Lower leg skin (tissue), 4 donors: ENCODE measurements around the gene PALLD. TPM values are rescaled to one million over a fixed set of nuclear protein-coding genes. Genes with fewer than 3 reads are reported as not detected.

Source experiments
- DNase-seq, 2 donors: peaks; one replicate each; pipeline ENCODE4 v3.0.0-alpha.2; 2019; ENCODE audit warnings: low spot score in 2 of 2
- H3K4me3 ChIP-seq: fragments of 200-600 bp; sonication (generic); 2 replicates; pipeline ENCODE4 v1.5.1; 2017; ENCODE audit warnings: mild to moderate bottlenecking, low read depth; ENCODE audit not compliant: poor library complexity, severe bottlenecking
- POLR2A ChIP-seq, 2 donors: fragments of 450-650 bp; IDR thresholded peaks; one replicate each; pipeline ENCODE4 v1.6.1; 2016 to 2017; ENCODE audit warnings: antibody characterized with exemption in 2 of 2, mild to moderate bottlenecking in 1 of 2, moderate library complexity in 1 of 2
- WGBS, 2 donors: methylation state at CpG; one replicate each; pipeline ENCODE4 v1.1.5; 2018; 5-methylcytosine and 5-hydroxymethylcytosine counted together
- intact Hi-C: fragments of 100-400 bp; cut with DNase I; formaldehyde crosslinking; loops from one replicate; pipeline ENCODE4 v1.15.0; 2023; ENCODE audit warnings: low total_unique reads
- total RNA-seq, 4 donors: library from RNA; depleted of rRNA; stranded (reverse); fragments of >200 nt; gene quantifications; one replicate each; pipeline ENCODE4 v1.1.0, GENCODE V29; 2016
- TF ChIP-seq, protein P1 (sequence below), 3 donors: fragments of 450-650 bp; IDR thresholded peaks; one replicate each; pipeline ENCODE4 v1.5.1; 2016; ENCODE audit warnings: antibody characterized with exemption in 3 of 3, mild to moderate bottlenecking in 3 of 3, moderate library complexity in 2 of 3

Gene PALLD
- total RNA-seq, 4 donors from 2014 or later: 46.1 to 103 (median 77.6) TPM

DNA sequence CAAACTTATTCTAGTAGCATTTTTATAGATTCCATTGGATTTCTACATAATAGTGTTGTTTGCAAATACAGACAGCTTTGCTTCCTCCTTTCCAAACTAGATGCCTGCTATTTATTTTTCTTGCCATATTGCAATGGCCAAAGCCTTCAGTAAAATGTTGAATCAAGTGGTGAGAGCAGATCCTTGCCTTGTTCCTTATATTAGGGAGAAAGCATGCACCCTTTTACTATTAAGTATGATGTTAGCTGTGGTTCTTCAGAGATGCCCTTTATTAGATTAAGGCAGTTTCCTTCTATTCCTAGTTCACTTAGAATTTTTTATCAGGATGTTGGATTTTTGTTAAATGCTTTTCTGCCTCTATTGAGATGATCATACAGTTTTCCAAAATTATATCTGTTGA lies 279.5 kb downstream of the PALLD start:
- intact Hi-C loops: no loop called here
- no peak for TF ChIP-seq POLR2A (IDR thresholded peaks at IDR 0.05)
- TF ChIP-seq, protein P1, sequence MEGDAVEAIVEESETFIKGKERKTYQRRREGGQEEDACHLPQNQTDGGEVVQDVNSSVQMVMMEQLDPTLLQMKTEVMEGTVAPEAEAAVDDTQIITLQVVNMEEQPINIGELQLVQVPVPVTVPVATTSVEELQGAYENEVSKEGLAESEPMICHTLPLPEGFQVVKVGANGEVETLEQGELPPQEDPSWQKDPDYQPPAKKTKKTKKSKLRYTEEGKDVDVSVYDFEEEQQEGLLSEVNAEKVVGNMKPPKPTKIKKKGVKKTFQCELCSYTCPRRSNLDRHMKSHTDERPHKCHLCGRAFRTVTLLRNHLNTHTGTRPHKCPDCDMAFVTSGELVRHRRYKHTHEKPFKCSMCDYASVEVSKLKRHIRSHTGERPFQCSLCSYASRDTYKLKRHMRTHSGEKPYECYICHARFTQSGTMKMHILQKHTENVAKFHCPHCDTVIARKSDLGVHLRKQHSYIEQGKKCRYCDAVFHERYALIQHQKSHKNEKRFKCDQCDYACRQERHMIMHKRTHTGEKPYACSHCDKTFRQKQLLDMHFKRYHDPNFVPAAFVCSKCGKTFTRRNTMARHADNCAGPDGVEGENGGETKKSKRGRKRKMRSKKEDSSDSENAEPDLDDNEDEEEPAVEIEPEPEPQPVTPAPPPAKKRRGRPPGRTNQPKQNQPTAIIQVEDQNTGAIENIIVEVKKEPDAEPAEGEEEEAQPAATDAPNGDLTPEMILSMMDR (IDR thresholded peaks at IDR 0.05): no peak
- H3K4me3 ChIP-seq: no peak overlapping the region
- no peak for DNase-seq

DNA sequence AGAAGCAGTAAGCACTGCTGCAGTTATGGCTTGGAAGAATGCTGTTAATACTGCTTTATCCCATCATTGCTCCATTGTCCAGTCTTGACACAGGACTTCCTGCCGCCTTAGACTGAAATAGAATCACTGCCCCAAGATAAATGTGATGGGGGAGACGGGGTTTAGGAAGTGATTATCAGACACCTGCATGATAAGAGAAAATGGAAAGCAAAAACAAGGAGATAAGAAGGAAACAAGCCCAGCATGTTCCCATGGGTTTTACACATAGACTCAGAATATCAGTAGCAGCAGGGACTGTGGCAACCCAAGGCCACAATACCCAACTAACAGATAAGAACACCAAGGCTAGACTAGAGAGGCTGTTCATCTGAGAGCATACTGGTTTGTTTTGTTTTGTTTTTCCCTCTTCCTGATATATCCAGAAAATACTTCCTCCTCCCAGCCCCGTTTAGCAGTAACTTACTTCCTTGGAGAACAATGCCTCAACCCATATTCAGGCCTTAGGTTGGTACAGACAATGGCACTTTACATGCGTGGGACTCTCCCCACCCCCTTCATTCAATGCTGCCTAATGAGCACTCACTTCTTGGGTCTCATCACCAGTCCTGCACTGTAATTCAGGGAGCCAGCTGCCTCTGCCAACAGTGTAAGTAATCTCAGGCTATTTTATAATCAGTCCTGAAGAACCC lies 280.6 kb downstream of the PALLD start:
- DNase-seq: no peak
- H3K4me3 ChIP-seq: no peak overlapping the region
- whole genome bisulfite sequencing, 2 donors: 68% methylated on average over 4 of the region's 4 CpGs
- no peak for TF ChIP-seq POLR2A (IDR thresholded peaks at IDR 0.05)
- TF ChIP-seq, protein P1 (IDR thresholded peaks at IDR 0.05): no peak
- intact Hi-C loops: no loop called here

DNA sequence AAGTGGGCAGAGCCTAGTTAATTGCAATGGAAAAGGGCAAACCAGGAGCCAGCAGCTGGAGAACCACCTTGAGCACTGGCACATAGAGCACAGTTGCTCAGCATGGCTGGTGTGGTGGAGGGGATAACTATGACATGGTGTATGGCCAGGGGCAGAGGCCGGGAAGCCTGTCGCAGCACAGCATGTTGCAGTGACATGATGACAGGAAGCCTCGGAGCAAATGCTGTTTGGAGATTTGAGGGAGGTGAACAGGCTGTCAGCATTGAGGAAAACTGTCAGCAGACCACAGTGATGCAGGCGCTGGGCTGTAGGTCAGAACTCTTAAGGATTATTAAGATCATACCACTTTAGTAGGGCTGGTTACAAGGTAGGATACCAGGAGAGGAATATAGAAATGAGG lies 284.5 kb downstream of the PALLD start:
- TF ChIP-seq, protein P1 (IDR thresholded peaks at IDR 0.05): no peak
- no peak for TF ChIP-seq POLR2A (IDR thresholded peaks at IDR 0.05)

DNA sequence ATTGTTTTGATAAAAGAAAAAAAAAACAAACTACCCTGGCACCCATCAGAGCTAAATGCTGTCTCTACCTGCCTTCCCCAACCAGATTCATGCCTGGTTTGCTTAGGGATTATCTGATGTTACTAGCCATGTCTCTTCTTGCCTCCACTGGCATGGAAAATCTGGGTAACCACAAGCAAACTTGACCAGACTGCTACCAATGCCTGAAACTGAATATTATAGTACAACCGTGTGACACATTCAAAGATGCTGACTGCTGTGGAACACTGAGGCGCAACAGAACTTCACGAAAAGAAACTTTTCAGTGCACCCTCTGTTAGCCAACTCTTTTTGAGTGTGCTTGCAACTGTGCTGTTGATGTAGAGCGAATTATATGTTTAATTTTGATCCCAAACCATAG lies 285.1 kb downstream of the PALLD start:
- H3K4me3 ChIP-seq: no peak overlapping the region
- TF ChIP-seq POLR2A (IDR thresholded peaks at IDR 0.05): no peak
- WGBS, 2 donors: 42 to 54% methylated on average over 4 of the region's 4 CpGs
- DNase-seq: no peak
- intact Hi-C loops: no loop called here

More for the DNA sequence above, 284.5 kb downstream of the PALLD start:
- intact Hi-C loops: no loop called here
- H3K4me3 ChIP-seq: no peak overlapping the region
- 65 to 68% methylated on average over 4 of the region's 4 CpGs for WGBS, 2 donors
- no peak for DNase-seq

DNA sequence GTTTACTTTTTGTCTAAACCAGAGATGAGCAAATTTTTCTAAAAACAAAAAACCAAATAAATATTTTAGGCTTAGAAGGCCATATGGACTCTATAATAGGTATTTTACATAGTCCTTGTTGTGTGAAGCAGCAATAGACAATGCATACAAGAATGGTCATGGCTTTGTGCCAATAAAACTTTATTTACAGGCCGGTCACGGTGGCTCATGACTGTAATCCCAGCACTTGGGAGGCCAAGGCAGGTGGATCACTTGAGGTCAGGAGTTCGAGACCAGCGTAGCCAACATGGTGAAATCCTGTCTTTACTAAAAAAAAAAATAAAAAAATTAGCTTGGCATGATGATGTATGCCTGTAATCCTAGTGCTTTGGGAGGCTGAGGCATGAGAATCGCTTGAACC lies 285.6 kb downstream of the PALLD start:
- no peak for TF ChIP-seq POLR2A (IDR thresholded peaks at IDR 0.05)
- TF ChIP-seq, protein P1 (IDR thresholded peaks at IDR 0.05): no peak
- intact Hi-C loops: no loop called here
- WGBS, 2 donors: 82 to 84% methylated on average over 5 of the region's 5 CpGs
- DNase-seq: no peak
- no peak overlapping the region for H3K4me3 ChIP-seq

DNA sequence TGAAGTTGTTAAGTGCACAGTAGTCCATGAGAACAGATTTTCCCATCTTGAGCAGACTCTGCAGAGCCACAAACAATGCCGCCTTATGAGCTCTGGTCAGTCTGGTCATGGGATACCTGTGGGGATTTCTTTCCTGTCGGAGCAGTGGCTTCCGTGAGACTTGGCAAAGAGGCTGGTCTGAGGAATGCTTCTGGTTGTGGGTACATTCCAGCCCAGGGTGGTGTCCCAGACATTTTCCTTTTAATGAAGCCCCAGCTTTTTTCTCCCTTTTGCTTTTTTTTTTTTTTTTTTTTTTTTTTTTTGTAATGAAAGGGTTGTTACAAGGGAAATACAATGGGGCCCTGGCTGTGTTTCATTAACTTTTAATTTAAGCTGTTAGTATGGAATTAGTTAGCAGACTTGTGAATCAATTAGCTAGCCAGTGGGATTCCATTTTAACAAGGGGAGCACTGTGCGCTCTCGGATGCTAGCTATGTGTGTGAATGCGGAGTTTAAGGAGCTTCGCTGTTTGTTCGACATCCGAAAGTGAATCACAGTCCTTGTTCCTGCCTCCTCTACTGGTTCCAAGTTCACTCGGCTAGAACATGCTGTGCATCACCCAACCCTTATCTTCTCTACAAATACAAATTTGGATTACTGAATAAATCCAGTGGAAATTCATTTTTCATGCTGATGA lies 288.1 kb downstream of the PALLD start:
- intact Hi-C loops: no loop called here
- TF ChIP-seq POLR2A (IDR thresholded peaks at IDR 0.05): no peak
- TF ChIP-seq, protein P1 (IDR thresholded peaks at IDR 0.05): no peak
- 72 to 84% methylated on average over 10 of the region's 10 CpGs for WGBS, 2 donors
- H3K4me3 ChIP-seq: no peak overlapping the region
- DNase-seq: no peak
